ENCODE measurements around the gene SLIT1.

SLIT1 gene

GRCh38 chr10:96996275-96996965 is 189.3 kb downstream of the SLIT1 start:
- TF ChIP-seq CTCF (IDR thresholded peaks at IDR 0.05; ENCODE audit: low read depth, low read length), result no peak
- H3K9me3 ChIP-seq (ENCODE audit: severe bottlenecking), result no peaks in the 10 kb centered on the region
- DNase-seq, result no peak
- H3K27me3 ChIP-seq (ENCODE audit: insufficient read depth, low read depth, severe bottlenecking), result no peaks in the 10 kb centered on the region
- no peaks in the 10 kb centered on the region for H3K36me3 ChIP-seq
- no peak overlapping the region for H3K27ac ChIP-seq
- H3K4me3 ChIP-seq (ENCODE audit: low read depth, low read length), result no peak overlapping the region

GRCh38 chr10:96995851-96996250 is 189.9 kb downstream of the SLIT1 start:
- Histone ChIP-seq H3K36me3 (no peaks in the 10 kb centered on the region), H3K9me3 (ENCODE audit: severe bottlenecking) (no peaks in the 10 kb centered on the region), H3K27ac (no peak overlapping the region), H3K27me3 (ENCODE audit: insufficient read depth, low read depth, severe bottlenecking) (no peaks in the 10 kb centered on the region), H3K4me3 (ENCODE audit: low read depth, low read length) (no peak overlapping the region)
- TF ChIP-seq CTCF (IDR thresholded peaks at IDR 0.05; ENCODE audit: low read depth, low read length), result no peak
- no peak for DNase-seq

- TF ChIP-seq CTCF (IDR thresholded peaks at IDR 0.05; ENCODE audit: low read depth, low read length), result no peak
- Histone ChIP-seq H3K9me3 (ENCODE audit: severe bottlenecking) (no peaks in the 10 kb centered on the region), H3K27me3 (ENCODE audit: insufficient read depth, low read depth, severe bottlenecking) (no peaks in the 10 kb centered on the region), H3K27ac (no peak overlapping the region), H3K36me3 (no peaks in the 10 kb centered on the region; the same call in 1 of the 2 replicates), H3K4me3 (ENCODE audit: low read depth, low read length) (no peak overlapping the region)
- no peak for DNase-seq
Measured at GRCh38 chr10:96992721-96993120, 193.0 kb downstream of the SLIT1 start.

- Histone ChIP-seq H3K4me3 (ENCODE audit: low read depth, low read length) (no peak overlapping the region), H3K36me3 (no peaks in the 10 kb centered on the region; the same call in 1 of the 2 replicates), H3K27me3 (ENCODE audit: insufficient read depth, low read depth, severe bottlenecking) (no peaks in the 10 kb centered on the region), H3K9me3 (ENCODE audit: severe bottlenecking) (no peaks in the 10 kb centered on the region), H3K27ac (no peak overlapping the region)
- DNase-seq, result no peak
- no peak for TF ChIP-seq CTCF (IDR thresholded peaks at IDR 0.05; ENCODE audit: low read depth, low read length)
Measured at GRCh38 chr10:96991313-96991841, 194.4 kb downstream of the SLIT1 start.

GRCh38 chr10:96988426-96988825 is 197.3 kb downstream of the SLIT1 start:
- no peak for TF ChIP-seq CTCF (IDR thresholded peaks at IDR 0.05; ENCODE audit: low read depth, low read length)
- peaks cover 4% of the 10 kb centered on the region for H3K36me3 ChIP-seq
- no peak overlapping the region for H3K4me3 ChIP-seq (ENCODE audit: low read depth, low read length)
- no peak overlapping the region for H3K27ac ChIP-seq
- DNase-seq, result no peak
- no peaks in the 10 kb centered on the region for H3K9me3 ChIP-seq (ENCODE audit: severe bottlenecking)
- H3K27me3 ChIP-seq (ENCODE audit: insufficient read depth, low read depth, severe bottlenecking), result no peaks in the 10 kb centered on the region

- no peak overlapping the region for H3K4me3 ChIP-seq (ENCODE audit: low read depth, low read length)
- peaks cover 10% of the 10 kb centered on the region for H3K36me3 ChIP-seq
- no peak overlapping the region for H3K27ac ChIP-seq
- no peak for DNase-seq
- no peaks in the 10 kb centered on the region for H3K27me3 ChIP-seq (ENCODE audit: insufficient read depth, low read depth, severe bottlenecking)
- no peaks in the 10 kb centered on the region for H3K9me3 ChIP-seq (ENCODE audit: severe bottlenecking)
- no peak for TF ChIP-seq CTCF (IDR thresholded peaks at IDR 0.05; ENCODE audit: low read depth, low read length)
Measured at GRCh38 chr10:96987842-96988175, 197.9 kb downstream of the SLIT1 start.

Measured in WERI-Rb-1 (cell line).